ENCODE results near the gene MNDA.

DNA sequence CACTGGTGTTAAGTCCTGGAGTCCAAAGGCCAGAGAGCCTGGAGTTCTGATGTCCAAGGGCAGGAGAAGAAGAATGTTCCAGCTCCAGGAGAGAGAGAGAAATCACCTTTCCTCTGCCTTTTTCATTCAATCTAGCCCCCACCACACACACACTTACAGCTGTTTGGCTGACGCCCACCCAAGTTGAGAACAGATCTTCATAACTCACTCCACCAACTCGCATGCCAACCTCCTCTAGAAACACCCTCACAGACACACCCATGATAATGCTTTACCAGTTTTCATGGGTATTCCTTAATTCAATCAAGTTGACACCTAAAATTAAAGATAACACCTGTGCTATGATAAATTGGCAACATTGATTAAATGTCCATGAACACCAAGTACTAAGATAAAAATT is 42.0 kb downstream of the MNDA start:
- TF ChIP-seq POLR2A (IDR thresholded peaks at IDR 0.05; ENCODE audit: low read length), result no peak
- no peak for TF ChIP-seq GATA1 (IDR thresholded peaks at IDR 0.05; ENCODE audit: low read depth, low read length)

All from erythroblast (primary cell).